ENCODE data around the gene MAPRE2.
"Not testable (repeated sequence)": the region's sequence is repeated elsewhere in the genome, so short reads cannot be mapped to it uniquely, and the experiment has no call there.

MAPRE2 gene

GRCh38 chr18:35158728-35159450, 117.7 kb downstream of the MAPRE2 start:
- no peak for DNase-seq

DNA sequence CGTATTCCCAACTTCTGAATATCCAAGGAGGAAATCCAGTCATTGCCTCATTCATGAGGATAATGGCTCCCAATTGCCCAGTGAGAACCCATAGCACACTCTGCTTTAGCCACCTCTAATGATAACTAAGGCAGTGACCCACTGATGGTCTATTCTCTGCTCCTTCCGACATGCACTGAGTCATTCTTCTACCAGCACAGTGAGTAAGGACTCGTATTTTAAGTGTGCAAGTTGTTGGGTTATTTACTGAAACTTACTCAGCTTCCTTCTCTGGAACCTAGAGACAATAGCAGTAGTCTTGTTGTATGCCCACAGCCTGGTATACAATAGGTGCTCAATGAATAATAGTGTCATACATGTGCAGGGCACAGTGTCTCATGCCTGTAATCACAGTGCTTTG, 118.6 kb downstream of the MAPRE2 start:
- DNase-seq = no peak

- no peak for DNase-seq
These were observed 120.3 kb downstream of the MAPRE2 start for GRCh38 chr18:35161485-35161884.

GRCh38 chr18:35161934-35162333, 120.7 kb downstream of the MAPRE2 start:
- no peak for DNase-seq

DNA sequence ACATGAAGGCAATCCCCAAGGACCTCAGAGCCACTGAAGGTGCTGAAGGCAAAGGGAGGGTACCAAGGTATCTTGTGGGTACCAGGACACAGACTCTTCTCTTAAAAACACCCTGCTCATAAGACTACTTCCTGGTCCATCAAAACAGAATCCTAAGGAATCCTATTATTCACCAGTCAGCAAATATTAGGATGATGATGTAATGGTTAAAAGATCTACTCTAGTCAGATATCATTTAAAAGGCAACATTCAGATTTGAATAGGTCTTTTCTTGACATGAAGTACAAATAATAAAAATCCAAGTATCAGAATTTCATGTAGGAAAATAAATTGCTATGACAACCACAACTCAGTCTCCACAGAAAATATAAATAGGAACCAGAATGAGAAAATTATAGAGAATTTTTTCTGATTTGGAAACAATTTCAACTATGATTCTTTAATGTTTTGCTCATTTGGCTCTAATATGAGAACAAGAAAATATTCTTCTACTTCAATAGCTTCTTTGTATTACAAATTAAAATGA, 121.9 kb downstream of the MAPRE2 start:
- no peak for DNase-seq

DNA sequence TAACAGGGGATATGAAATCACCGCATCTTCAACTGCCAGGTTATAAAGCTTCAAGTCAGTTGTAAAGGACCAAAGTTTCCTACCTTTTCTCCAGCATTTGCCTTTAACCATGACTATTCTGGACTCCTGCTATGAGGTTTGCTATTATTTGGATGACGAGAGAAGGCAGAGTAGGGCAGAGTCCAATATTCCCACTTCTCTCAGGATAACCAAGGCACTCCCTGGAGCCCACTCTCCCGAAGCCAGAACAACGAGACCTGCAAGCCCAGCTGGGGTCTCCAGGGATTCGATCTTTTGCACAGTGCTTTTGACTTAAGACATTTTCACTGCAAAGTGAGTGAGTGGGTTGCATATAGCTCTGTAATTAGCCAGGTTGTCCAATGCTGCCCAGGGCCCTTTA, 122.5 kb downstream of the MAPRE2 start:
- DNase-seq = no peak

GRCh38 chr18:35164133-35164532, 122.9 kb downstream of the MAPRE2 start:
- DNase-seq = no peak

- DNase-seq = no peak
These were observed 126.1 kb downstream of the MAPRE2 start for GRCh38 chr18:35167332-35167731.

GRCh38 chr18:35167857-35168256, 126.6 kb downstream of the MAPRE2 start:
- DNase-seq = no peak

DNA sequence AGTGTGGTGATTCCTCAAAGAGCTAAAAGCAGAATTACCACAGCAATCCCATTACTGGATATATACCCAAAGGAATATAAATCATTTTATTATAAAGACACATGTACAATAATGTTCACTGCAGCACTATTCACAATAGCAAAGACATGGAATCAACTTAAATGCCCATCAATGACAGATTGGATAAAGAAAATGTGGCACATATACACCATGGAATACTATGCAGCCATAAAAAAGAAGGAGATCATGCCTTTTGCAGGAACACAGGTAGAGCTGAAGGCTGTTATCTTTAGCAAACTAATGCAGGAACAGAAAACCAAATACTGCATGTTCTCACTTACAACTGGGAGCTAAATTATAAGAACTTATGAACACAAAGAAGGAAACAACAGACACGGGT, 129.1 kb downstream of the MAPRE2 start:
- DNase-seq = not testable (repeated sequence)

DNA sequence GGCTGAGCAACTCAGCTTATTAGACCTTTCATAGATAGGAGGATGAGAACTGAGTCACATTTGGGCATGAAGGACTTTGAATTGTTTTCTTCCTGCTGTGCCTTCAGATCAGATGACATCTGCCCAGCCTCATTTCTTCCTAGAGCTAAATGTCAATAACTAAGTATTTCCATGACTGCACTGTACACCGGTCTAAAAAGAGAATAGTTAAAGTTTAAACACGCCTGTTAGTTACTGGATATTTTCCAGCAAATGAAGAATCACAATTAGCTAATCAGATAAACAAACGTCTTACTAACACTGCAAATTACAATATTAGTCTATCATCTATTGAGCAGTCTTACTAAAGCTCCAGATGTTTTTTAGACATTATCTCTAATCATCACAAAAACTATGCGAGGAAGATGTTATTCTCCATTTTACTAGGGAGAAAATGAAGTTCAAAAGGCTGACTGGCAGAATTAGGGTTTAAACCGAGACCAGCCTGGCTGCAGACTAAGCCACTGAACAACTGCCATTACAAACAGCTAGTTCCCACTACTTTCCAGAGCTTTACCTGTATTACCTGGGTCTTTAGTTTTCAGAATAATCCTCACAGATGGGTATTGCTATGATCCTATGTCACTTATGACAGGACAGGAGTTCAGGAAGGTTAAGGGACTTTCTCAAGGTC, 130.2 kb downstream of the MAPRE2 start:
- peak; percentile 25 for DNase-seq

- DNase-seq = peak; percentile 21
These were observed 130.8 kb downstream of the MAPRE2 start for GRCh38 chr18:35172009-35172408.

- no peak for DNase-seq
These were observed 131.3 kb downstream of the MAPRE2 start for GRCh38 chr18:35172451-35173035.

DNA sequence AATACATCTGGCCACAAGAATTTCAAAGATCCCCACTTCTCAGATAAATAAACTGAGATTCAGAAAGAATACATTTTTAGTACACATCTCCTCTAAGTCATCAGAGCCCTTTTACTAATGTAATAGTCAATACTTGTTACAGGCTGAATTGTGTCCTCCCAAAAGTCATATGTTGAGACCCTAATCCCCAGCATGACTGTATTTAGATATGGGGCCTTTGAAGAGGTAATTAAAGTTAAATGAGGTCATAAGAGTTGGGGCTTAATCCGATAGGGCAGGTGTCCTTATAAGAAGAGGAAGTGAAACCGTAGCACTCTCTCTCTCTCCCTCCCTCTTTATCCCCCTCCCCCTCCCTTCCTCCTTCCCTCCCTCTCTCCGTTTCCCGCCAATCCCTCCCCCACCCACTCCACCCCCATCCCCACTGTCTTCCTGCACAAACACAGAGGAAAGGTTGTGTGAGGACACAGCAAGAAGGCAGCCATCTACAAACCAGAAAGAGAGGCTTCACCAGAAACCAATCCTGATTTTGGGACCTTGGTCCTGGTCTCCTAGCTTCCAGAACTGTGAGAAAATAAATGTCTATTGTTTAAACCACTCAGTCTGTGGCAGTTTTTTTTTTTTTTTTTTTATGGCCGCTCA, 133.0 kb downstream of the MAPRE2 start:
- DNase-seq = peak; percentile 96

- peak; percentile 53 for DNase-seq
These were observed 133.5 kb downstream of the MAPRE2 start for GRCh38 chr18:35174745-35175144.

DNA sequence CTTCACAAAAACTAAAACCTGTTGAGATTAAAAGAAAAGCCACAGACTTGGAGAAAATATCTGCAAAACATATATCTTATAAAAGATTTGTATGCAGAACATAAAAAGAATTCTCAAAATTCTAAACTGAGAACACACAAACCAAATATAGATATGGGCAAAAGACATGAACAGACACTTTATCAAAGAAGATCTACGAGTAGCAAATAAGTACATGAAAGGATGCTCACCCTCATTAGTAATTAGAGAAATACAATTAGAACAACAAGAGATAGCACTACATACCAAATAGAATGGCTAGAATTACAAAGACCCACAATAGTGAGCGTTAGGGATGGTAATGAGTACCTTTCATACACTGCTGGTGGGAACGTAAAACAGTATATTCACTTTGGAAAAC, 135.7 kb downstream of the MAPRE2 start:
- no peak for DNase-seq

DNA sequence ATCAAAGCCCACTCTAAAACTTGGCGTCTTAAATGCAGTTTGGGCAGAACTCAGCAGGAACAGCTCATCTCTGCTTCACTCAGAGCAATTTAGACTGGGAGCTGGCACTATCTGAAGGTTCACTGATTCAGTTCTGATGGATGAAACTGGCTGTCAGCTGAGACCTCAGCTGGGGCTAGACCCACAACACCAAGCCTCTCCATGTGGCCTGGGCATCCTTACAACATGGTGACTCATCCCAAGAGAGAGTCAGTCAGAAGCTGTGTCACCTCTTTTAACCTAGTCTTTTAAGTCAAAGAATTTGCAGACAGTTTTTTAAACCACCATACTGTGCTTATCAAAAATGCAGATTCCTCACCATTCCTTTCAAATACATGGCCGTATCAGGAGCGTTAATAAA, 137.0 kb downstream of the MAPRE2 start:
- DNase-seq = no peak

DNA sequence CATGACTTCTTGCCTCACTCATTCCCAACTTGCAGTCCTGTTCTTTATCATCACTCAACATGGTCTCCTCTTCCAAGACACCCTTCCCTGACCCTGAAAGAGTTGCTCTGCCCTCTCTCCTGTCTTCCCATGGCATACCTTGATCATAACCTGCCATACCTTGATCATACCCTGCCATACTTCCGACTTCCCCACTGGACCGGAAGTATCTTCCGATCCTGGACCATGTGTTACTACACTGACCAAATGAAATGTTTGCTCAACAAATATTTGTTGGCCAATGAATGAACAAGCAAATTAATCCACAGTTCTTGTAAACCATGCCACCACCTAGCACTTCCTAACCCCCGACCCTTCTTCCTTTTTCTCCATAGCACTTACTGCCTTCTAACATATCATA, 138.7 kb downstream of the MAPRE2 start:
- no peak for DNase-seq

DNA sequence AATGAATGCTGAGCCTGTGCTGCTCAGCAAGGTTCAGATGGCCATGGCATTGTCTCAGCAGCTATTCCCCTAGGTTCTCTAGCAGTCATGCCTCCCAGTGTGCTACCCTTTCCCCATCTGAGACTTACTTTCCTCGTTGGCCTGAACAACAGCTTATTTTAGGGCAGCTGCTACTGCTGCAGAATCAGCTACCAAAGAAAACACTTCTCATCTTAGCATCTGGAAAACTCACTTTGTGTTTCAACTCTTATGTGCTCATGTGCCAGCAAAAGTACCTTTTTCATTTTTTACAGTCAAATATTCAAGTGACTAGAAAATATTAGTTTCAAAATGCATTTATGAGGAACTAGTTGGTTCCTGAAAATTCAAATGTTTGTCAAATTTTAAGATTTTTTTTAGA, 139.2 kb downstream of the MAPRE2 start:
- DNase-seq = no peak

- DNase-seq = no peak
These were observed 140.9 kb downstream of the MAPRE2 start for GRCh38 chr18:35182151-35182550.

- DNase-seq = no peak
These were observed 142.7 kb downstream of the MAPRE2 start for GRCh38 chr18:35183886-35184285.

DNA sequence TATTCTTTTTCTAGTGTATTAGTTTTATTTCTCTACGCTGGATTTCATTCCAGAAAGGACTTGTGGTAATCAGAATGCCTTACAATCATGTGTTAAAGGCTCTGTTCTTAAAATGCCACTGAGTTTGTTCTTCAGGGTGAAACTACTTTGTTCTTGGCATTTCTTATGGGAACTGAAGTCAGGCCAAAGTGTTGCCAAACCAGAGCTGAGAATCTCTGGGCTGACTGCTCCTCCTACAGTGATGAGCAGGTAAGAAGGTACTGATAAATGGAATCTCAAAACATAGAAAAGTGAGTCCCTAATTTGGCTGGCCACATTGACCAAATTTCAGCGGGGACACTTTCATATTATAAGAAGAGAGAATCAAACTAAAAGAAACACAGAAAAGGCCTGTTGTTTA, 144.6 kb downstream of the MAPRE2 start:
- DNase-seq = no peak

DNA sequence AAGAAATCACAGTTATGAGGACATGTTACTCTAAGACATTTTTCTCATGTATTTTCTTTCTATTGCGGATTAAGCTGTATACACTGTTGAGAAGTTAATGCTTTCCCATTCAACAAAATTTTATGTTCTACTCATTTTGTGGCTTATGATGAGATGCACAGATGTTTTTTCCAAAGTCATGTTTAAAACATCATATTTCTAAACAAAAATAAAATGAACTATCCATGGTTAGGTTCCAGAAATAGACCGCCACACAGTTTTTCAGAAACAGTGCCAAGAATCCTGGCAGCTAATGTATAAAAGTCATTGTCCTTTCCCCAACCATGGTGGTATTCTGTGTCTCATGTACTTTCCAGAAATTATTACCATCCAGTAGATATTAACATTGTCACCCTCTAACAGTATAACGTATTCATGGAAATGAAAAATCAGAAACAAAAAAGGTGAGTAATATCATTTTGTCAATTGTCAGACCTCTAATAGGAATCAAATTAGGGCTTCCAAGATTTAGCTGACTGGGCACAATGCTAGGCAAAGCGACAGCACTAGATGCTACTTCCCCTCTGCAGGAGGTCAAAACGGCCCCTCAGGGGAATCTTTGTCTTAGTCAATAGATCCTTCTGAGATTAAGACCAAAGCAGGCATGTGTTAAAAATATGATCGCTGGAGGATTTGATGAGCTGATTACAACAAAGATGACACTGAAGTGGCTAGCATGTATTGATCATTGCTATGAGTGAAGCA, 145.2 kb downstream of the MAPRE2 start:
- no peak for DNase-seq
